HG03342 (cell line): ENCODE results near the gene PAM.
"Not testable (repeated sequence)": the region's sequence is repeated elsewhere in the genome, so short reads cannot be mapped to it uniquely, and the experiment has no call there.

Experiments
- ATAC-seq: cut with Tn5 transposase; IDR thresholded peaks from one replicate; pipeline ENCODE4 v1.9.1; 2021; ENCODE audit warnings: mild to moderate bottlenecking, moderate library complexity; ENCODE audit not compliant: unreplicated experiment

The PAM gene

GRCh38 chr5:103034662-103035392 lies 279.7 kb downstream of the PAM start:
- no peak for ATAC-seq

- ATAC-seq: no peak
Observed at GRCh38 chr5:103035701-103036100, 280.6 kb downstream of the PAM start.

GRCh38 chr5:103036601-103037000 lies 281.5 kb downstream of the PAM start:
- no peak for ATAC-seq

GRCh38 chr5:103037673-103038455 lies 282.8 kb downstream of the PAM start:
- no peak for ATAC-seq

DNA sequence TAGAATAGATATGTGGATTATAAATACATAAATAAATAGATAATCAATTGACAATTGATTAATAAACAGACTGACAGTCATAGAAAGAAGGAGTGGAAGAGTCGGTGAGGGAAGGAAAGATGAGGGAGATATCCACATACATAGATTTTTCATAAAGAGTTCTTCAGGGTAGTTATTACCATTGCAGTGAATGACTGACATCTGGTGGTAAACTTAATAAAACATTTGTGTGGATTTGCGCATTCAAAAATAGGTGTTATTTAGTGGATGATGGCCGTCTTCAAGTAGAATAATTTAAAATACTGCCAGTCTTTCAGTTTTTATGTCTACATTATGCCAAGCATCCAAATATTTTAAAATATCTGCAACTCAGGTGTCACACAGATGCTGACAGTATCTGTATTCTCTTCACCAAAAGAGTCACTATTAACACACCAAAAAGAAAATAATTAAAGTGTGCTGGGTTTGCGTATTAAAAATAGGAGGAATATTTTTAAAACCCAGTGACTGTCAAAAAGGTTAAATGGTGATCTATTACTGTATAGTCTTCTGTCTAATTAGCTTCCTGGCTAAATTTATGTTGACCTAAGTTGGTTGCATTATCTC lies 286.1 kb downstream of the PAM start:
- no peak for ATAC-seq

DNA sequence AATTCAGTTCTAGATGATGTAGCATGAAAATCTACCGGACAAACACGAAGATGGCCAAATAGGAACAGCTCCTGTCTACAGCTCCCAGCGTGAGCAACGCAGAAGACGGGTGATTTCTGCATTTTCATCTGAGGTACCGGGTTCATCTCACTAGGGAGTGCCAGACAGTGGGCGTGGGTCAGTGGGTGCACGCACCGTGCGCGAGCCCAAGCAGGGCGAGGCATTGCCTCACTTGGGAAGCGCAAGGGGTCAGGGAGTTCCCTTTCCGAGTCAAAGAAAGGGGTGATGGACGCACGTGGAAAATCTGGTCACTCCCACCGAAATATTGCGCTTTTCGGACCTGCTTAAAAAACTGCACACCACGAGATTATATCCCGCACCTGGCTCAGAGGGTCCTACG lies 291.6 kb downstream of the PAM start:
- ATAC-seq: not testable (repeated sequence)

DNA sequence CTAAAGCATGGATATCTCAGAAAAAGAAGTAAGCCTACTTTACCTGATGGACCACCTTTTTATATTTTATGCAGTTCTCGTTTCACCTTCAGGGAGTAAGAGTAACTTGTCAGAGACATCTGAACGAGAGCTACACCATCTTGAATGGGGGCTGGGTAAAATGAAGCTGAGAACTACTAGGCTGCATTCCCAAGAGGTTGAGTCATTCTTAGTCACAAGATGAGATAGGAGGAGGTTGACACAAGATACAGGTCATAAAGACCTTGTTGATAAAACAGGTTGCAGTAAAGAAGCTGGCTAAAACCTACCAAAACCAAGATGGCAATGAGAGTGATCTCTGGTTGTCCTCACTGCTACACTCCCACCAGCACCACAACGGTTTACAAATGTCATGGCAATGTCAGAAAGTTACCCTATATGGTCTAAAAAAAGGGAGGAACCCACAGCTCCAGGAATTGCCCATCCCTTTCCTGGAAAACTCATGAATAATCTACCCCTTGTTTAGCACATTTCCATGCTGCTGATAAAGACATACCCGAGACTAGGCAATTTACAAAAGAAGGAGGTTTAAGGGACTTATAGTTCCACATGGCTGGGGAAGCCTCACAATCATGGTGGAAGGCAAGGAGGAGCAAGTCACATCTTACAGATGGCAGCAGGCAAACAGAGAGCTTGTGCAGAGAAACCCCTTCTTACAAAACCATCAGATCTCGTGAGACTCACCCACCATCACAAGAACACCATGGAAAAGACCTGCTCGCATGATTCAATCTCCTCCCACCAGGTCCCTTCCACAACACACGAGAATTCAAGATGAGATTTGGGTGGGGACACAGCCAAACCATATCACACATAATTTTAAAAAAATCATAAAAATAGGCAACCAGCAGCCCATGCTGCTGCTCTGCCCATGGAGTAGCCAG lies 302.4 kb downstream of the PAM start:
- no peak for ATAC-seq

DNA sequence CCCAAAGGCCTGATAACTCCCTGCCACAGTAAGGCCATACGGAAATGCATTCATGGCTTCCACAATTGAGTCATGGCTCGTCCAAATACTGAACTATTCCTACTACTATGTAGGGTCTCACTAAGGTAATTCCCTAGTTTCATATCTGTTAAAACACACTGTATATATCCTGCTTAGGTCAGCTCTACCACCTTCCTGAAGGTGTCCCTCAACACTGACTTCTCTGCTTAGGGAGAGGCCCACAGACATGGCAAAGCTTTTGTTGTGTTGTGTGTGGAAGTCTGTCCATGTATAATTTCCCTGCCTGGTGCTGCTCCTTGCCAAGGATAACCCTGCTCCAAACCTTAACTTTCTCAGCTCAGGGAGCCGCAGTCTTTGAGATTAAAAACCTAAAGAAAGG lies 304.4 kb downstream of the PAM start:
- ATAC-seq: no peak

- no peak for ATAC-seq
Observed at GRCh38 chr5:103060424-103060954, 305.4 kb downstream of the PAM start.

GRCh38 chr5:103066326-103066725 lies 311.2 kb downstream of the PAM start:
- no peak for ATAC-seq

DNA sequence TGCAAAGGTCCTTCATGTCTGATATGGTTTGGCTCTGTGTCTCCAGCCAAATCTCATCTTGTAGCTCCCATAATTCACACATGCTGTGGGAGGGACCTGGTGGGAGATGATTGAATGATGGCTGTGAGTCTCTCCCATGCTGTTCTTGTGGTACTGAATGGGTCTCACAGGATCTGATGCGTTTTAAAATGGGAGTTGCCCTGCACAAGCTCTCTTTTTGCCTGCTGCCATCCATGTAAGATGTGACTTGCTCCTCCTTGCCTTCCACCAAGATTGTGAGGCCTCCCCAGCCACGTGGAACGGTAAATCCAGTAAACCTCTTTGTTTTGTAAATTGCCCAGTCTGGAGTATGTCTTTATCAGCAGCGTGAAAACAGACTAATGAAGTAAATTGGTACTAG lies 318.4 kb downstream of the PAM start:
- not testable (repeated sequence) for ATAC-seq

GRCh38 chr5:103075442-103075841 lies 320.3 kb downstream of the PAM start:
- ATAC-seq: no peak
